ENCODE data around the gene RERE. TPM values are rescaled to one million over a fixed set of nuclear protein-coding genes. Genes with fewer than 3 reads are reported as not detected.
A peak's percentile ranks its signal among the peaks of the same experiment; 100 is the strongest.

RERE gene
- total RNA-seq, 1 donor from 2014 or later: 64.6 TPM

DNA sequence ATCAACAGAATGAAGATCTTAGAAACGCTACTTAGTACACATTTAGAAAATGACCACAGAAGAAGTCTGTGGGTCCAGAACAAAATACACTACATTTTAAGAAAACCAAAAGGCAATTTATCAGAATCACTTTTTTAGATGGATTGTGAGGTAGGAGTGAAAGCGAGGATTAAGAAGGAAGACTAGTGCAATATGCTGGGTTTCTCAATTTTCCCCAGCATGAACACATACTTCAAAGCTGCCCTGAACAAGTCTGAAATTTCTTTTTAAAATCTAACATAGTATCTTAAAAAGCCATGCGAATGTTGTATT, 299.0 kb downstream of the RERE start:
- H3K27me3 ChIP-seq: no peaks in the 10 kb centered on the region
- TF ChIP-seq, protein P1, sequence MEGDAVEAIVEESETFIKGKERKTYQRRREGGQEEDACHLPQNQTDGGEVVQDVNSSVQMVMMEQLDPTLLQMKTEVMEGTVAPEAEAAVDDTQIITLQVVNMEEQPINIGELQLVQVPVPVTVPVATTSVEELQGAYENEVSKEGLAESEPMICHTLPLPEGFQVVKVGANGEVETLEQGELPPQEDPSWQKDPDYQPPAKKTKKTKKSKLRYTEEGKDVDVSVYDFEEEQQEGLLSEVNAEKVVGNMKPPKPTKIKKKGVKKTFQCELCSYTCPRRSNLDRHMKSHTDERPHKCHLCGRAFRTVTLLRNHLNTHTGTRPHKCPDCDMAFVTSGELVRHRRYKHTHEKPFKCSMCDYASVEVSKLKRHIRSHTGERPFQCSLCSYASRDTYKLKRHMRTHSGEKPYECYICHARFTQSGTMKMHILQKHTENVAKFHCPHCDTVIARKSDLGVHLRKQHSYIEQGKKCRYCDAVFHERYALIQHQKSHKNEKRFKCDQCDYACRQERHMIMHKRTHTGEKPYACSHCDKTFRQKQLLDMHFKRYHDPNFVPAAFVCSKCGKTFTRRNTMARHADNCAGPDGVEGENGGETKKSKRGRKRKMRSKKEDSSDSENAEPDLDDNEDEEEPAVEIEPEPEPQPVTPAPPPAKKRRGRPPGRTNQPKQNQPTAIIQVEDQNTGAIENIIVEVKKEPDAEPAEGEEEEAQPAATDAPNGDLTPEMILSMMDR (IDR thresholded peaks at IDR 0.05): no peak
- H3K4me1 ChIP-seq: peaks cover 0 to 8% of the 10 kb centered on the region in 2 donors
- H3K4me3 ChIP-seq: no peak overlapping the region
- intact Hi-C loops (cut with DNase I): no loop called here
- H3K9me3 ChIP-seq: no peaks in the 10 kb centered on the region
- DNase-seq (ENCODE audit: low spot score in 2 of 2): no peak
- H3K36me3 ChIP-seq: no peaks in the 10 kb centered on the region
- H3K27ac ChIP-seq: no peak overlapping the region

DNA sequence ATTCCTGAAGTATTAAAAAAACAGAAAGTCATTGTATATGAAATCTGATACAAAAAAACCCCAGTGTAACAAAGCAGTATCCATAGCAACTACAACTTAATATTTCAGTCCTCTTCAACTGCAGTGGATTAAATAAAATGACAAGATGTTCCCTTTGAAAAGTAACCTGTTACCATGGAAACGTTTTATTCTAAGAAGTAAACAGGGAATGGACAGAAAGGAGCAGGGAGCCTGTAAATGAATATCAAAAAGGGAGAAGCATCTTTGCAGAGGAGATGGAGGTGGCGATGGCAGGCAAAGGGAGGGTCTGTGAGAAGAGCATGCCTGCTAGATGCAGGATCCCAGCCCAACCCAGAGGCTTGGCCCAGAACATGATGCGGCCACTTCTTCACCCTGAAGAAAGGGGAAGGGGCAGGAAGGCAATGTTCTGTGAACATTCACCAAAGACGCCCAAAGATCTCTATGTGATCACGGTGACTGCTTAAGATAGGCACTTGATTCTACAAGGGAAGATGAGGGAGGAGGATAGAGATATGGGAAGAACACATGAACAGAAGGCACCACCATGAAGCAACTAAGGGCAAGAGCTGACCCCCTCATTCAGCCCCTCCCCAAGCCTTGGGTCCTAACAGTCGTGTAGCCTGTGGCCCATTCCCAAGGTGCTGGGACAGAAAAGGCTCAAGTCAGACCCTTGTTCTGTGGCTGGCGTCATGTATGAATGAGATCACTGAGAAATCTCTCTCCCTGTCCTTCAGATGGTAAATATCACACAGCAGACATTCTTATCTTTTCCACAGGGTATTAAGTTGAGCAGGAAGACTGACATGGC, 299.6 kb downstream of the RERE start:
- Histone ChIP-seq H3K9me3 (no peaks in the 10 kb centered on the region), H3K36me3 (no peaks in the 10 kb centered on the region), H3K4me3 (no peak overlapping the region), H3K27me3 (no peaks in the 10 kb centered on the region), H3K4me1 (peaks cover 0 to 5% of the 10 kb centered on the region in 2 donors), H3K27ac (peak overlapping the region in 1 of 2 donors; percentile 3)
- no peak for DNase-seq (ENCODE audit: low spot score in 2 of 2)
- TF ChIP-seq, protein P1 (IDR thresholded peaks at IDR 0.05): no peak
- intact Hi-C loops (cut with DNase I): no loop called here

DNA sequence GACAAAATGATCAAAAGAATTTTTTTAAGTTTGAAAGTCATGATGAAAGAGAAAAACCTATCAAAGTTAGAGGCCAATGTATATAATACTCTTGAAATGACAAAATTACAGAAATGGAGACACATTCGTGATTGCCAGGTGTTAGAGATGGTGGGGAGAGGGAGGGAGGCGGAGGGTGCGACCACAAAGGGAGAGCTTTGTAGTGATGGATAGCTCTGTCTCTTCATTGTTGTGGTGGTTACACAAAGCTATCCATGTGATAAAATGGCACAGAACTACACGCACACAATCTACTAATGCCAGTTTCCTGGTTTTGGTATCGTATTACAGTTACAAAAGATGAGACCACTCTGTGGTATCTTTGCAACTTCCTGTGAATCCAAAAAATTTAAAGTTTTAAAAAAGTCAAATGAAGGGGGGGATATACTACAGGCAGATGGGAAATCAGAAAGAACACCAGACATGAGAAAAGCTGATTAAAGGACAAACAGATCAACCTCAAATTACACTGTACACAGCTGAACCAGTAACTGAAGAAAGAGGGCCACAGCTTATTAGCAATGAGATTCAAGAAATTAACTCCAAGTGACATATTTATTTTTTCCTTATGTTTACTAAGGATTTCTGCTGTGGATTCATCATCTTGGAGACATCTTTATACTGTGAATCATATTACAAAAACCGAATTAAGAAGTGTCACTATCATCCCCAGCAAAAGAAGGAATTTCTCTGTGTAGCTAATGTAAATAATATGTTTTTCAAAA, 300.5 kb downstream of the RERE start:
- H3K27ac ChIP-seq: peak overlapping the region in 1 of 2 donors; percentile 3

DNA sequence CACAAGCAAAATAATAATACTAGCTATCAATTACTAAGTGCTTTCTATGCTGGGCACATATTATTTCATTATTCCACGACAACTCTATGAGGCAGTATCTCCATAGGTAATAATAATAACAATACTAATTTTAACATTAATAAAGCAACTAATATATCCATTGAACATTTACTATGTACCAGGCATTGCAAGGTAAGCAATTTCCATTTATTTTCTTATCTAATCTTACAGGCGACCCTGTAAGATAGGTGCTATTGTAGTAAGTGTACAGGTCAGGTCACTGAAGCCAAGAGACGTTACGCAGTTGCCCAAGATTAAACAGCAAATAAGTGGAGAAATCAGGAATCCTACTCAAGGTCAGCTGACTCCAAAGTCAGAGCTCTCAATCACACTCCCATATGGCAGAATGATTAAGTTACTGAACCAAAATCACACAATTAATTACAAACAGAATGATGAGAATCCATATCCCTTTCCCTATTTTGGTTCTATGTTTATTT, 301.1 kb downstream of the RERE start:
- H3K27ac ChIP-seq: no peak overlapping the region
- peaks cover 0 to 10% of the 10 kb centered on the region in 2 donors for H3K4me1 ChIP-seq
- H3K4me3 ChIP-seq: no peak overlapping the region
- H3K27me3 ChIP-seq: no peaks in the 10 kb centered on the region
- intact Hi-C loops (cut with DNase I): no loop called here
- no peak for DNase-seq (ENCODE audit: low spot score in 2 of 2)
- TF ChIP-seq, protein P1 (IDR thresholded peaks at IDR 0.05): no peak
- H3K9me3 ChIP-seq: no peaks in the 10 kb centered on the region
- no peaks in the 10 kb centered on the region for H3K36me3 ChIP-seq

More for the DNA sequence above, 300.5 kb downstream of the RERE start:
- no peak for DNase-seq (ENCODE audit: low spot score in 2 of 2)
- no peaks in the 10 kb centered on the region for H3K36me3 ChIP-seq
- no peak overlapping the region for H3K4me3 ChIP-seq
- TF ChIP-seq, protein P1 (IDR thresholded peaks at IDR 0.05): no peak
- no peaks in the 10 kb centered on the region for H3K27me3 ChIP-seq
- intact Hi-C loops (cut with DNase I): no loop called here
- no peaks in the 10 kb centered on the region for H3K9me3 ChIP-seq
- peaks cover 0 to 5% of the 10 kb centered on the region in 2 donors for H3K4me1 ChIP-seq

DNA sequence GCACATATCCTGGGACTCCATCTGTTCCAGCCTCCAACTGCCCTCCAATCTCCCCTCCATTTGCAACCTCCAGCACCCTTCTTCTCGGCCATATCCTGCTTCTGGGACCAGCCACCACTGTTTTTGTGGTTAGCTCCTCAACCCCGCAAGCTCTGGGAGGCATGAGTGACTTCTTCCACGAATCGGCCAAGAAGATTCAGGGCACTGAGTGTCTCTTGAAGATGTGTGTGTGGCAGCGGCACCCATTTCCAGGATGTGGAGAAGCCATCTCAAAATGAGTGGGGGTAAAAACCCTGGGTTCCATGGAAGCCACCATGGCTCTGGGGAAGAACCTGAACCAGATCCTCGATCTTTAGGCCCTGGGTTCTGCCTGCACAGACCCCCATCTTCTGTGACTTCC, 304.9 kb downstream of the RERE start:
- peaks cover 4 to 14% of the 10 kb centered on the region in 2 donors for H3K4me1 ChIP-seq
- TF ChIP-seq, protein P1 (IDR thresholded peaks at IDR 0.05): no peak
- no peak overlapping the region for H3K4me3 ChIP-seq
- no peak for DNase-seq (ENCODE audit: low spot score in 2 of 2)
- H3K27me3 ChIP-seq: no peaks in the 10 kb centered on the region
- no peaks in the 10 kb centered on the region for H3K36me3 ChIP-seq
- H3K27ac ChIP-seq: no peak overlapping the region
- intact Hi-C loops (cut with DNase I): no loop called here
- H3K9me3 ChIP-seq: no peaks in the 10 kb centered on the region
